ENCODE measurements around the gene TFAP2C.

TFAP2C gene

DNA sequence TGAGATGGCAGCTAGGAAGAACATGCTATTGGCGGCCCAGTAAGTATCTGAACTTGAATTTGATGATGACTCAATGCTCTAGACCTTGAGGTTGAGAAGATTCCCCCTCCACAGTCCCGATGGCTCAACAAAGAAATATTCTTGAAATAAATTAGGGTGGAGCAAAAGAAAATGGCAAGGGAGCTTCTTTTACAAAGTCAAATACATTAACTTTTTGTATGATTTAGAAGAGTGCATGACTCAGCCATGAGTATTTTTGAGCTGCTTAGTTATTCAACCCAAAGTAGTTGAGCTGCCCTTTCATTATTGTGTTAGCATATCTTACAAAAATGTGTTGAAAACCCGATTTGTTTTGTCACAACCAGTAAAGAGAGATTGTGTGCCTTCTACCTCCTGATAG is 7.6 kb downstream of the TFAP2C start:
- no peak for TF ChIP-seq CSDC2 (CRISPR knock-in tag; IDR thresholded peaks at IDR 0.05)
- no peak for TF ChIP-seq ZFP30 (CRISPR knock-in tag; IDR thresholded peaks at IDR 0.05)
- no peak for TF ChIP-seq ZFP3 (CRISPR knock-in tag; IDR thresholded peaks at IDR 0.05)
- no peak for TF ChIP-seq GLIS3 (CRISPR knock-in tag; IDR thresholded peaks at IDR 0.05)
- TF ChIP-seq PPARA (CRISPR knock-in tag; IDR thresholded peaks at IDR 0.05; ENCODE audit: borderline replicate concordance), result no peak
- no peak for TF ChIP-seq ZNF8 (CRISPR knock-in tag; IDR thresholded peaks at IDR 0.05)
- no peak for ATAC-seq

DNA sequence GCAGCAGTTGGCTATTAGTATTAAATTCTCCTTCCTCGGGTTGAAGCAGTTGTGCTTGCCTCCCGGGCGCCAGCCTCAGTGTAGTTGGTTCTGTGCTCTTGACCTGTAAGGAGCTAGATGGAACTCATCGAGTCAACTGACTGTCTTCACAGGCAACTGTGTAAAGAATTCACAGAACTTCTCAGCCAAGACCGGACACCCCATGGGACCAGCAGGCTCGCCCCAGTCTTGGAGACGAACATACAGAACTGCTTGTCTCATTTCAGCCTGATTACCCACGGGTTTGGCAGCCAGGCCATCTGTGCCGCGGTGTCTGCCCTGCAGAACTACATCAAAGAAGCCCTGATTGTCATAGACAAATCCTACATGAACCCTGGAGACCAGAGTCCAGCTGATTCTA is 8.5 kb downstream of the TFAP2C start:
- TF ChIP-seq ESRRG (CRISPR knock-in tag; IDR thresholded peaks at IDR 0.05), result no peak
- TF ChIP-seq OSR1 (CRISPR knock-in tag; IDR thresholded peaks at IDR 0.05), result no peak
- TF ChIP-seq, protein P1, sequence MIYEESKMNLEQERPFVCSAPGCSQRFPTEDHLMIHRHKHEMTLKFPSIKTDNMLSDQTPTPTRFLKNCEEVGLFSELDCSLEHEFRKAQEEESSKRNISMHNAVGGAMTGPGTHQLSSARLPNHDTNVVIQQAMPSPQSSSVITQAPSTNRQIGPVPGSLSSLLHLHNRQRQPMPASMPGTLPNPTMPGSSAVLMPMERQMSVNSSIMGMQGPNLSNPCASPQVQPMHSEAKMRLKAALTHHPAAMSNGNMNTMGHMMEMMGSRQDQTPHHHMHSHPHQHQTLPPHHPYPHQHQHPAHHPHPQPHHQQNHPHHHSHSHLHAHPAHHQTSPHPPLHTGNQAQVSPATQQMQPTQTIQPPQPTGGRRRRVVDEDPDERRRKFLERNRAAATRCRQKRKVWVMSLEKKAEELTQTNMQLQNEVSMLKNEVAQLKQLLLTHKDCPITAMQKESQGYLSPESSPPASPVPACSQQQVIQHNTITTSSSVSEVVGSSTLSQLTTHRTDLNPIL (CRISPR knock-in tag; IDR thresholded peaks at IDR 0.05; ENCODE audit: low read depth), result no peak
- no peak for TF ChIP-seq ZFP3 (CRISPR knock-in tag; IDR thresholded peaks at IDR 0.05)
- TF ChIP-seq SNAI2 (CRISPR knock-in tag; IDR thresholded peaks at IDR 0.05), result no peak
- no peak for TF ChIP-seq ZNF70 (CRISPR knock-in tag; IDR thresholded peaks at IDR 0.05)
- no peak for TF ChIP-seq GLIS3 (CRISPR knock-in tag; IDR thresholded peaks at IDR 0.05)
- TF ChIP-seq ZC3H10 (CRISPR knock-in tag; IDR thresholded peaks at IDR 0.05), result no peak
- TF ChIP-seq CSDC2 (CRISPR knock-in tag; IDR thresholded peaks at IDR 0.05), result no peak
- no peak for TF ChIP-seq TSHZ2 (CRISPR knock-in tag; IDR thresholded peaks at IDR 0.05)
- TF ChIP-seq, protein P2, sequence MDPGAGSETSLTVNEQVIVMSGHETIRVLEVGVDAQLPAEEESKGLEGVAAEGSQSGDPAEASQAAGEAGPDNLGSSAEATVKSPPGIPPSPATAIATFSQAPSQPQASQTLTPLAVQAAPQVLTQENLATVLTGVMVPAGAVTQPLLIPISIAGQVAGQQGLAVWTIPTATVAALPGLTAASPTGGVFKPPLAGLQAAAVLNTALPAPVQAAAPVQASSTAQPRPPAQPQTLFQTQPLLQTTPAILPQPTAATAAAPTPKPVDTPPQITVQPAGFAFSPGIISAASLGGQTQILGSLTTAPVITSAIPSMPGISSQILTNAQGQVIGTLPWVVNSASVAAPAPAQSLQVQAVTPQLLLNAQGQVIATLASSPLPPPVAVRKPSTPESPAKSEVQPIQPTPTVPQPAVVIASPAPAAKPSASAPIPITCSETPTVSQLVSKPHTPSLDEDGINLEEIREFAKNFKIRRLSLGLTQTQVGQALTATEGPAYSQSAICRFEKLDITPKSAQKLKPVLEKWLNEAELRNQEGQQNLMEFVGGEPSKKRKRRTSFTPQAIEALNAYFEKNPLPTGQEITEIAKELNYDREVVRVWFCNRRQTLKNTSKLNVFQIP (CRISPR knock-in tag; IDR thresholded peaks at IDR 0.05; ENCODE audit: borderline replicate concordance, low read depth), result no peak
- no peak for TF ChIP-seq PATZ1 (CRISPR knock-in tag; IDR thresholded peaks at IDR 0.05; ENCODE audit: borderline replicate concordance)
- TF ChIP-seq CSRNP3 (CRISPR knock-in tag; IDR thresholded peaks at IDR 0.05), result no peak
- TF ChIP-seq PPARA (CRISPR knock-in tag; IDR thresholded peaks at IDR 0.05; ENCODE audit: borderline replicate concordance), result no peak
- no peak for ATAC-seq

- TF ChIP-seq ESRRG (CRISPR knock-in tag; IDR thresholded peaks at IDR 0.05), result no peak
- no peak for TF ChIP-seq ZNF70 (CRISPR knock-in tag; IDR thresholded peaks at IDR 0.05)
- TF ChIP-seq SNAI2 (CRISPR knock-in tag; IDR thresholded peaks at IDR 0.05), result no peak
- TF ChIP-seq ZNF565 (CRISPR knock-in tag; conservative IDR thresholded peaks at IDR 0.05; ENCODE audit: low read depth), result no peak
- no peak for TF ChIP-seq CSRNP3 (CRISPR knock-in tag; IDR thresholded peaks at IDR 0.05)
- no peak for ATAC-seq
These were observed 17.5 kb downstream of the TFAP2C start for GRCh38 chr20:56646599-56646998.

DNA sequence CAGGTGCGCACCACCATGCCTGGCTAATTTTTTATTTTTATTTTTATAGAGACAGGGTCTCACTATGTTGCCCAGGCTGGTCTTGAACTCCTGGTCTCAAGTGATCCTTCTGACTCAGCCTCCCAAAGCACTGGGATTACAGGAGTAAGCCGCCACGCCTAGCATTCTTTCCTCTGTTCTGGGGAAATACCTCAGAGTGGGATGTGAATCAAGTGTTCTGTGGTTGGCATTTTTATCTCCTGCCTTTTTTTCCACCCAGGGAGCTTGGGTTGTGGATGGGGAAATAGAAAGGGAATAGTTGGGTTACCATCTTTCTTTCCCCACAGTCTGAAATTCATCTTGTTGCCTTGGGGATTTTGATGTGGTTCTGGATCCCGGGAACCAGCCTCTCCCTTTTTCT is 24.1 kb downstream of the TFAP2C start:
- TF ChIP-seq ZNF70 (CRISPR knock-in tag; IDR thresholded peaks at IDR 0.05), result no peak
- no peak for TF ChIP-seq CSDC2 (CRISPR knock-in tag; IDR thresholded peaks at IDR 0.05)
- TF ChIP-seq RARB (CRISPR knock-in tag; IDR thresholded peaks at IDR 0.05), result no peak
- TF ChIP-seq ZNF565 (CRISPR knock-in tag; conservative IDR thresholded peaks at IDR 0.05; ENCODE audit: low read depth), result no peak
- no peak for TF ChIP-seq ISL1 (CRISPR knock-in tag; IDR thresholded peaks at IDR 0.05)
- no peak for TF ChIP-seq BACH2 (CRISPR knock-in tag; IDR thresholded peaks at IDR 0.05; ENCODE audit: borderline replicate concordance)
- TF ChIP-seq, protein P1 (CRISPR knock-in tag; IDR thresholded peaks at IDR 0.05; ENCODE audit: low read depth), result no peak
- TF ChIP-seq TOX (CRISPR knock-in tag; IDR thresholded peaks at IDR 0.05; ENCODE audit: borderline replicate concordance), result no peak
- TF ChIP-seq PPARA (CRISPR knock-in tag; IDR thresholded peaks at IDR 0.05; ENCODE audit: borderline replicate concordance), result no peak
- TF ChIP-seq SNAI2 (CRISPR knock-in tag; IDR thresholded peaks at IDR 0.05), result no peak
- no peak for TF ChIP-seq GLIS3 (CRISPR knock-in tag; IDR thresholded peaks at IDR 0.05)
- no peak for ATAC-seq
